Keratinocyte (primary cell): Measurements from ENCODE around the gene LYVE1. TPM values are rescaled to one million over a fixed set of nuclear protein-coding genes. Genes with fewer than 3 reads are reported as not detected.

ENCODE experiments used
- DNase-seq: peaks from one replicate; pipeline ENCODE4 v3.0.0-alpha.2; 2011; ENCODE audit warnings: low read depth, missing footprints, low spot score
- FAIRE-seq: peaks from 2 replicates; lab custom pipeline; 2011; peaks lifted over from hg19 to GRCh38; lab: Jason Lieb, UNC
- H2AFZ ChIP-seq: 2 replicates; pipeline ENCODE4 v1.6.0; 2012; ENCODE audit warnings: low read length, control low read depth, inconsistent platforms; ENCODE audit not compliant: control insufficient read depth
- H3K27ac ChIP-seq: 2 replicates; pipeline ENCODE4 v1.5.1; 2011; ENCODE audit warnings: low read length; ENCODE audit not compliant: control insufficient read depth, insufficient read depth
- H3K27me3 ChIP-seq: 3 replicates; pipeline ENCODE4 v1.6.0; 2011; ENCODE audit warnings: low read length; ENCODE audit not compliant: control insufficient read depth, insufficient read depth; ENCODE audit errors: extremely low read depth
- H3K36me3 ChIP-seq, 2 experiments: 2 replicates in 1 of 2; 3 replicates in 1 of 2; pipeline ENCODE4 v1.5.1; 2011; ENCODE audit warnings: low read length in 2 of 2, mild to moderate bottlenecking in 1 of 2; ENCODE audit not compliant: control insufficient read depth in 2 of 2, insufficient read depth in 2 of 2; ENCODE audit errors: extremely low read depth in 1 of 2
- H3K4me1 ChIP-seq: 3 replicates; pipeline ENCODE4 v1.5.1; 2011; ENCODE audit warnings: low read length; ENCODE audit not compliant: control insufficient read depth, insufficient read depth; ENCODE audit errors: extremely low read depth
- H3K4me2 ChIP-seq: 3 replicates; pipeline ENCODE4 v1.6.0; 2011; ENCODE audit warnings: low read depth, low read length; ENCODE audit not compliant: control insufficient read depth, insufficient read depth; ENCODE audit errors: extremely low read depth
- H3K4me3 ChIP-seq, 3 experiments: fragments of 200-600 bp in 1 of 3; sonication (generic) in 1 of 3; 2 replicates in 2 of 3; 3 replicates in 1 of 3; pipeline ENCODE4 v1.5.1; 2011 to 2016; ENCODE audit warnings: low read length in 3 of 3, mild to moderate bottlenecking in 3 of 3, control low read depth in 2 of 3, inconsistent platforms in 1 of 3, low read depth in 1 of 3, mixed read lengths in 1 of 3, mixed run types in 1 of 3, moderate library complexity in 1 of 3; ENCODE audit not compliant: control insufficient read depth in 2 of 3, insufficient read depth in 2 of 3; ENCODE audit errors: extremely low read depth in 1 of 3
- H3K79me2 ChIP-seq: 2 replicates; pipeline ENCODE4 v1.6.0; 2012; ENCODE audit warnings: low read length; ENCODE audit not compliant: control insufficient read depth, insufficient read depth
- H3K9ac ChIP-seq: 3 replicates; pipeline ENCODE4 v1.6.0; 2011; ENCODE audit warnings: low read length; ENCODE audit not compliant: control insufficient read depth, insufficient read depth; ENCODE audit errors: extremely low read depth
- H3K9me1 ChIP-seq: 3 replicates; pipeline ENCODE4 v1.6.0; 2011; ENCODE audit warnings: low read length; ENCODE audit not compliant: control insufficient read depth, insufficient read depth; ENCODE audit errors: extremely low read depth
- H3K9me3 ChIP-seq: 2 replicates; pipeline ENCODE4 v1.5.1; 2012; ENCODE audit warnings: low read depth, low read length; ENCODE audit not compliant: control insufficient read depth
- H4K20me1 ChIP-seq: 3 replicates; pipeline ENCODE4 v1.6.0; 2011; ENCODE audit warnings: low read length; ENCODE audit not compliant: control insufficient read depth, insufficient read depth; ENCODE audit errors: extremely low read depth
- EZH2 ChIP-seq: IDR thresholded peaks from one replicate; pipeline ENCODE4 v1.6.1; 2012; ENCODE audit warnings: inconsistent platforms, mild to moderate bottlenecking, low read length, moderate library complexity
- dilution Hi-C: fragments of 300-500 bp; cut with MboI; formaldehyde crosslinking; loops from one replicate; pipeline ENCODE4 v1.7.0; 2020; ENCODE audit warnings: low sequenced_read_pairs; ENCODE audit not compliant: extremely low pct_ligation_motif_present
- polyA plus RNA-seq, 5 experiments: library from polyadenylated mRNA; depleted of rRNA in 3 of 5; stranded (reverse) in 3 of 5; stranded (forward) in 1 of 5; unstranded in 1 of 5; fragments of >200 nt; gene quantifications; 1 replicate in 1 of 5; 2 replicates in 3 of 5; 3 replicates in 1 of 5; pipeline versions ENCODE4 v1.2.1 to v1.2.3, GENCODE V29; 2011 to 2012; ENCODE audit warnings: missing spikeins in 2 of 5, low read depth in 1 of 5, low replicate concordance in 1 of 5
- TF ChIP-seq, protein P1 (sequence below), 3 experiments: IDR thresholded peaks in 1 of 3; conservative IDR thresholded peaks in 1 of 3; optimal IDR thresholded peaks in 1 of 3; 2 replicates in 2 of 3; 3 replicates in 1 of 3; pipeline versions ENCODE3 to v1.5.1; 2011; ENCODE audit warnings: low read length in 3 of 3, mild to moderate bottlenecking in 3 of 3, moderate library complexity in 2 of 3, control low read depth in 1 of 3, inconsistent platforms in 1 of 3; ENCODE audit not compliant: insufficient read depth in 2 of 3; ENCODE audit errors: extremely low read depth in 1 of 3

LYVE1 gene
- polyA plus RNA-seq, 1 donor (not counting 4 experiments of a cell fraction or from before 2014, with no cell fraction given) = not detected

DNA sequence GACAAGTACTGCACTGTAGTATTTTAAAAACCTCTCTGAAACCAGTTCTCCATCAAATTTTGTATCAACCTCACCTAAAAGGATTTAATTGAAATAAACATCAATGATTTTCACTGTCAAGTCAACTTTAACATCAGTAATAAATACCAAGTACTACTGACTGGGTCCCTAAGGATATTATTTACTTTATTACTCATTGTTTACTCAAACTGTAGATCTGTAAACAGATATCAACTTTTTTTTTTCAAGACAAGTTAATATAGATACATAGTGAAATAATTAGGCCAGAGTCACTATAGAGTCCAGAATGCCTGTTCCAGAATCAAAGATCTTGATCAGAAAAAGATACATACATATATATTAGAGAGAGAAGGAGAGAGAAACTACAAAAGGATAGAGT, 29.1 kb downstream of the LYVE1 start:
- dilution Hi-C loops = no loop called here
- peak overlapping the region; percentile 97 for H3K4me2 ChIP-seq
- FAIRE-seq (no peak), DNase-seq (no peak)
- peak overlapping the region; percentile 97 for H3K9ac ChIP-seq
- H3K4me1 ChIP-seq = peaks cover 11% of the 10 kb centered on the region
- TF ChIP-seq, protein P1, sequence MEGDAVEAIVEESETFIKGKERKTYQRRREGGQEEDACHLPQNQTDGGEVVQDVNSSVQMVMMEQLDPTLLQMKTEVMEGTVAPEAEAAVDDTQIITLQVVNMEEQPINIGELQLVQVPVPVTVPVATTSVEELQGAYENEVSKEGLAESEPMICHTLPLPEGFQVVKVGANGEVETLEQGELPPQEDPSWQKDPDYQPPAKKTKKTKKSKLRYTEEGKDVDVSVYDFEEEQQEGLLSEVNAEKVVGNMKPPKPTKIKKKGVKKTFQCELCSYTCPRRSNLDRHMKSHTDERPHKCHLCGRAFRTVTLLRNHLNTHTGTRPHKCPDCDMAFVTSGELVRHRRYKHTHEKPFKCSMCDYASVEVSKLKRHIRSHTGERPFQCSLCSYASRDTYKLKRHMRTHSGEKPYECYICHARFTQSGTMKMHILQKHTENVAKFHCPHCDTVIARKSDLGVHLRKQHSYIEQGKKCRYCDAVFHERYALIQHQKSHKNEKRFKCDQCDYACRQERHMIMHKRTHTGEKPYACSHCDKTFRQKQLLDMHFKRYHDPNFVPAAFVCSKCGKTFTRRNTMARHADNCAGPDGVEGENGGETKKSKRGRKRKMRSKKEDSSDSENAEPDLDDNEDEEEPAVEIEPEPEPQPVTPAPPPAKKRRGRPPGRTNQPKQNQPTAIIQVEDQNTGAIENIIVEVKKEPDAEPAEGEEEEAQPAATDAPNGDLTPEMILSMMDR (optimal IDR thresholded peaks at IDR 0.05 in 1 of 3, IDR thresholded peaks at IDR 0.05 in 1 of 3, conservative IDR thresholded peaks at IDR 0.05 in 1 of 3; ENCODE audit: extremely low read depth in 1 of 3, insufficient read depth in 2 of 3, low read length in 3 of 3) = no peak
- no peak for TF ChIP-seq EZH2
- H3K4me3 ChIP-seq = peak overlapping the region in 2 of 3 experiments; percentile 94 to 98
- no peaks in the 10 kb centered on the region for H3K9me1 ChIP-seq
- peaks cover 22% of the 10 kb centered on the region for H3K79me2 ChIP-seq
- no peaks in the 10 kb centered on the region for H4K20me1 ChIP-seq
- no peak overlapping the region for H2AFZ ChIP-seq
- H3K27ac ChIP-seq = peak overlapping the region; percentile 97
- no peaks in the 10 kb centered on the region for H3K36me3 ChIP-seq
- H3K9me3 ChIP-seq = peaks cover under 1% of the 10 kb centered on the region
- no peaks in the 10 kb centered on the region for H3K27me3 ChIP-seq

DNA sequence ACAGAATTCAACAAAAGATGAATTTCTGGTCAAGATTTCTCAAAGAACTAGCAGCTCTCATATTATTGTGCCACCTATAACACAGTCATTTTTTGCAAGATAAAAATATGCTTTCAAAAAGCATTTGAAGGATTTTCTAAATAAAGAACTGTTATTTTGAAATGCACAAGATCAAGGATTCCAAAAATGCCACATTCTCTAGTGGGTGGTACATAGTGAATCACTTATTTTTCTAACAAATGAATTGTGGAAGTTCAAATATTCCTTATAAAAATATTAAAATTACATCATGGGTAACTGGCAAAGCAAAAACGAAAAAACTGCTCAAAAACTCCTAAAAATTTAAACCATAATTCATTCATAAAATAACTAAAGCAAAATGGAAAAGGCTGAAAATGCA, 29.5 kb downstream of the LYVE1 start:
- Histone ChIP-seq H3K4me2 (peak overlapping the region; percentile 97), H3K79me2 (peaks cover 22% of the 10 kb centered on the region), H3K27ac (no peak overlapping the region), H3K9ac (no peak overlapping the region), H3K9me1 (no peaks in the 10 kb centered on the region), H3K36me3 (peaks cover 0 to under 1% of the 10 kb centered on the region in 2 experiments), H2AFZ (no peak overlapping the region), H3K9me3 (no peaks in the 10 kb centered on the region), H3K4me3 (no peak overlapping the region), H3K27me3 (no peaks in the 10 kb centered on the region), H4K20me1 (no peaks in the 10 kb centered on the region), H3K4me1 (peaks cover 11% of the 10 kb centered on the region)
- DNase-seq (no peak), FAIRE-seq (no peak)
- dilution Hi-C loops = no loop called here
- TF ChIP-seq, protein P1 (optimal IDR thresholded peaks at IDR 0.05 in 1 of 3, IDR thresholded peaks at IDR 0.05 in 1 of 3, conservative IDR thresholded peaks at IDR 0.05 in 1 of 3; ENCODE audit: extremely low read depth in 1 of 3, insufficient read depth in 2 of 3, low read length in 3 of 3) = no peak
- no peak for TF ChIP-seq EZH2
